ENCODE results near the gene SELE.

The SELE gene, protein sequence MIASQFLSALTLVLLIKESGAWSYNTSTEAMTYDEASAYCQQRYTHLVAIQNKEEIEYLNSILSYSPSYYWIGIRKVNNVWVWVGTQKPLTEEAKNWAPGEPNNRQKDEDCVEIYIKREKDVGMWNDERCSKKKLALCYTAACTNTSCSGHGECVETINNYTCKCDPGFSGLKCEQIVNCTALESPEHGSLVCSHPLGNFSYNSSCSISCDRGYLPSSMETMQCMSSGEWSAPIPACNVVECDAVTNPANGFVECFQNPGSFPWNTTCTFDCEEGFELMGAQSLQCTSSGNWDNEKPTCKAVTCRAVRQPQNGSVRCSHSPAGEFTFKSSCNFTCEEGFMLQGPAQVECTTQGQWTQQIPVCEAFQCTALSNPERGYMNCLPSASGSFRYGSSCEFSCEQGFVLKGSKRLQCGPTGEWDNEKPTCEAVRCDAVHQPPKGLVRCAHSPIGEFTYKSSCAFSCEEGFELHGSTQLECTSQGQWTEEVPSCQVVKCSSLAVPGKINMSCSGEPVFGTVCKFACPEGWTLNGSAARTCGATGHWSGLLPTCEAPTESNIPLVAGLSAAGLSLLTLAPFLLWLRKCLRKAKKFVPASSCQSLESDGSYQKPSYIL

GRCh38 chr1:169733924-169734323, at the start of gene SELE:
TSS of gene SELE (minus strand) at chr1:169734079. CDS start at chr1:169733612, 467 bp downstream.
- DNase-seq: no peak

GRCh38 chr1:169782596-169782995, 48.7 kb upstream of the SELE start:
- DNase-seq: no peak

DNA sequence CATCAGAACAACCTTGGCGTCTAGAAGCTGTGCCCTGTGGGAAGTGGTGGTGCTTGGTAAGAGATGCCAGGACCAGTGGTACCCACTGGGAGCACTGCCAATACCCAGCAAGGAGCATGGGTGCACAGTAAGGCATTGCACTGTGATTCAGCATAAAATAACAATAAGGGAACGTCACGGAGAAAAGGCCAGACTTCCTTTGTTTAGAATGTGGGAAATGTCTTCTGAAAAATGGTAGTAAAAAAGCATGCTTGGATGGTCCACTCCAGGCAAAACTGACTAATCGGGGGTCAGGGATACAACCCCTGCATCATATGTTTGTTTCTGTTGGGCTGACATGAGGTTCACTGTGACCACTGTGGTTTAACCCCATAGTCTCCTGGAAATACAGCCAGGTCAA, 46.1 kb upstream of the SELE start:
- DNase-seq: no peak

DNA sequence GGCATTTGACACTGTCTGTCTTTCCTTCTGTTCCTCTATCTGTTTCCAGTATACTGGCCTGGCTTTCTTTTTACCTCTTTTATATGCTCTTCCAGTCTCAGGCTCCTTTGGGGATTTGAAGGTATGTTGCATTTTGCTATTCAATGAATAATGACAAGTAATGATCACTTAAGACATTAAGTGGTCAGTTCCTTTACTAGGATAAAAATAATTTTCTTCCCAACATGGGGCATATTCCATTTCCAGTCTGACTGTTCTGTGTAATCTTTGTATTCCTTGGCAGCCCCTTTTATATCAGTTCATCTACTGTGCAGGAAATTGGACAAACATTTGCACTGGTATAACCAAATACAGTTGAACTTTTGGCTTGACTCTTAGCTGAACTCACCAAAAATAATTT, 45.3 kb upstream of the SELE start:
- DNase-seq: no peak

DNA sequence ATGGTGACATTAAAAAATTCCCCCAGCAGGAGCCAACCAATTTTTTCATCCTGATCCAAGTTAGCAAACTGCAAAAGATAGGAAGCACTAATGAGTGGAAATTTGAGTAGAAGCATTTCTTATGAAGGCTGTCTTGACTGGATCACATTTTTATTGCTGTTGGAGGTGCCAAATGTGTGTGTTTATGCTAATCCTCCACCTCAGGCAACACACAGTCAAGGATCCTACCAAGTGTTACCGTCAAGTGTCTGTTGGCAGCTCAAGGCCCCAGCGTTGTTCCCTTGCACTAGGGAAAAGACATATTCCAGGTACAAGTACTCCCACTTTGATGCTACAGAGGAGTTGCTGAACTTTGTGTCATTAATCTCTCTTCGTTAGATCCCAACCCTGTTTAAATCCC, 42.6 kb upstream of the SELE start:
- no peak for DNase-seq

DNA sequence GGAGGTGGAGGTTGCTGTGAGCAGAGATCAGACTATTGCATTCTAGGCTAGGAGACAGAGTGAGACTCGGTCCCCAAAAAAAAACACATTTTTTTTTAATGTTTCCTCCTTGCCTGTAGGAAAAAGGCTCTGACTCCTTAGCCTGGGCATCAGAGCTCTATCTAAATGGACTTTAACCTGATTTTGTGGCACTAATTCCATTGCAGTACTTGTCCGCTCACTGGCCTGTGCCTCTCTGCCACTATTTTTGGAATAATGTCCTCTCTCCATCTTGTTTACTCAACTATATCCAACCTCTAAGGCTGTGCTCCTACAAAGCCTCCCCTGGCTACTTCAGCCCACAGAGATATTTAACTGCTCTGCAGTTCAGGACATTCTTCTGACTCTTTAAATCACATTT, 34.3 kb upstream of the SELE start:
- DNase-seq: no peak

GRCh38 chr1:169765580-169766331, 31.9 kb upstream of the SELE start:
- no peak for DNase-seq

- DNase-seq: no peak
Measured at GRCh38 chr1:169764919-169765318, 31.0 kb upstream of the SELE start.

DNA sequence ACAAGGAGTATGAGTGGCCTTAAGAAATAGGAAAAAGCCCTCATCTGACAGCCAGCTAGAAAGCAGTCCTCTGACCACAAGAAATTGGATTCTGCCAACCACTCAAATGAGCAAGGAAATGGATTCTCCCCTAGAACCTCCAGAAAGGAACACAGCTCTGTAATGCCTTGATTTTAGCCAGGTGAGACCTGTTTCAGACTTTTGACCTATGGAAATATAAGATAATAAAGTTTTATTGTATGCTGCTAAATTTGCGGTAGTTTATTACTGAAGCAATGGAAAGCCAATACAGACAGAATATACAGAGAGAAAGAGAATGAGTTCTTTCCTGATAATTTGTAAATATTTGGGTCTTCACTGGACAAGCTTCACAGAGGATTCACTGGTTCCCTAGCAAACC, 28.8 kb upstream of the SELE start:
- DNase-seq: no peak

DNA sequence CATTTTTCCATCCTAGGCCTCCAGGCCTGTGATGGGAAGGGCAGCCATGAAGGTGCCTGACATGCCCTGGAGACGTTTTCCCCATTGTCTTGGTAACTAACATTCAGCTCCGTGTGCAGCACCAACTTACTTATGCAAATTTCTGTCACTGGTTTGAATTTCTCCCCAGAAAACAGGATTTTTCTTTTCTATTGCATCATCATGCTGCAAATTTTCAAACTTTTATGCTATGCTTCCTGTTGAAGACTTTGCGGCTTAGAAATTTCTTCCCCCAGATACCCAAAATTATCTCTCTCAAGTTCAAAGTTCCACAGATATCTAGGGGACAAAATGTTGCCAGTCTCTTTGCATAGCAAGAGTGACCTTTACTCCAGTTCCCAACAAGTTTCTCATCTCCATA, 25.2 kb upstream of the SELE start:
- no peak for DNase-seq

GRCh38 chr1:169753549-169753948, 19.7 kb upstream of the SELE start:
- no peak for DNase-seq

GRCh38 chr1:169750041-169750440, 16.2 kb upstream of the SELE start:
- DNase-seq: no peak

GRCh38 chr1:169746550-169746949, 12.7 kb upstream of the SELE start:
- no peak for DNase-seq

GRCh38 chr1:169745015-169745861, 11.4 kb upstream of the SELE start:
- DNase-seq: no peak

- DNase-seq: no peak
Measured at GRCh38 chr1:169741666-169742394, 8.0 kb upstream of the SELE start.

- DNase-seq: no peak
Measured at GRCh38 chr1:169739980-169740379, 6.1 kb upstream of the SELE start.

- no peak for DNase-seq
Measured at GRCh38 chr1:169731446-169731845, 2.4 kb downstream of the SELE start.

DNA sequence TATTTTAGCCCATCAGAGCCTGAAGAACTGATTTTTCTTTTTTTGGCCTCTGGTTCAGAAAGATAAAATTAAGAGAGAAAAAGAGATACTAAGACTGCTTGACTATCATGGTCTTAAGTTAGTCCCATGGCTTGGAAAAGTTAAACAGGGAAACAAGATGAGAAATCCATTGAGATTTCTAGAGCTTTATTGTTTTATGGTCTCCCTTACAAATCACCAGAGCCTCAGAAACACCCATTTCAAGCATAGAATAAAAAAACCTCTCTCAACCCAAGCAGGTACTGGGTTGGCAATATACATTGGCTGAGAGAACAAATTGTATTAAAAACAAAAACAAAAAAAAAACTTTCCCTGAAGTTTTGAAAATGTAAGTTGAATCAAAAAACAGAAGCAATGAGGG, 3.9 kb downstream of the SELE start:
- DNase-seq: no peak

- no peak for DNase-seq
Measured at GRCh38 chr1:169727307-169727706, 6.6 kb downstream of the SELE start.

DNA sequence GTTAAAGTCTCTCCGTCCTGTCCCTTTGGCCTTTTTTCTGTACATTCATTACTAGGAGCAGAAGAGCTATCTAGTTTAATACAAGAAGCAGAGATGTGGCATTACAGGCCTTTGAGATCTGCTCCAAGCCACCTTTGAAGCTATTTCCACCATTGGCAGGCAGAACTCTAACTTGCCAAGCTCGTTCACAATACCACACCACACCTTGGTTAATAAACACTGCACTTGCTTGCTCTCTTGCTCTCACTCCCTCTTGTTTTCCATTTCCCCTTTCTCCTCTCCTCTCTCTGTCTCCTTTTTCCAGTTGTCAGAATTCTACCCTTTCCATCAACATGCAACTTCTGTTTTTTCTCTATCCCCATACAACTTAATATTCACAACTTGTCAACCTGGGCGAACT, 7.0 kb downstream of the SELE start:
- no peak for DNase-seq

DNA sequence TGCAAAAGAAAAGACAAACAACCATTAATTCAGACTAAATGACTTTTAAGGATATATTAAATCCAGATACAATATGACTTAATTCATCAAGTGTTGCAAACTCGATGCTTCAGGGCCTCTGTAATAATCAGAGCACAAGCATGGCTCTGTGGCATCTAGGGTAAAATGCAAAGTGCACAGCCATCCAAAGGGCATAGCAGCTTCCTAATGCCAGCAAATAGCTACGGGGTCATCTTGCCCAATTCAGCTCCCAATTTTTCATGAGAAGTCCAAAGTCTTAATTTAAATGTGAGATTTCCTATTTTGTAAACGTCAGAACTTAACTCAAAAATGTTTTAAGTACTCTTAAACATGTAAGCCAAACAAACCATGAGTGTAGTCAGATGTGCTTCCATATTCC, 7.9 kb downstream of the SELE start:
- DNase-seq: no peak

- no peak for DNase-seq
Measured at GRCh38 chr1:169724168-169724567, 9.7 kb downstream of the SELE start.

Measured in activated CD4-positive, alpha-beta T cell treated with anti-CD3 and anti-CD28 coated beads, Interleukin-2, Interleukin-6, amounts not matched to agents 100 ng/mL and 50 ng/mL, durations not matched to agents 16 hours and 8 hours (primary cell).